HEK293 (cell line): ENCODE results near the gene TBC1D16.

Experiments used
- GLI4 ChIP-seq: fragments of 450-650 bp; formaldehyde crosslinking; IDR thresholded peaks from 2 replicates; pipeline ENCODE4 v1.5.1; 2016; ENCODE audit warnings: missing biosample characterization, missing genetic modification characterization
- OSR2 ChIP-seq: fragments of 450-650 bp; formaldehyde crosslinking; IDR thresholded peaks from 2 replicates; pipeline ENCODE4 v1.5.1; 2016; ENCODE audit warnings: missing biosample characterization, missing genetic modification characterization
- PRDM1 ChIP-seq: fragments of 450-650 bp; formaldehyde crosslinking; IDR thresholded peaks from 2 replicates; pipeline ENCODE4; 2016; ENCODE audit warnings: missing biosample characterization, missing genetic modification characterization
- SALL2 ChIP-seq: fragments of 450-650 bp; formaldehyde crosslinking; IDR thresholded peaks from 2 replicates; pipeline ENCODE4 v1.5.0; 2017; ENCODE audit warnings: missing biosample characterization, mild to moderate bottlenecking, missing genetic modification characterization, borderline replicate concordance
- SP3 ChIP-seq: fragments of 450-650 bp; formaldehyde crosslinking; IDR thresholded peaks from 2 replicates; pipeline ENCODE4 v1.5.1; 2016; ENCODE audit warnings: missing biosample characterization, missing genetic modification characterization
- SP7 ChIP-seq: fragments of 450-650 bp; formaldehyde crosslinking; IDR thresholded peaks from 2 replicates; pipeline ENCODE4 v1.5.1; 2016; ENCODE audit warnings: missing biosample characterization, missing genetic modification characterization
- TRIM28 ChIP-seq: IDR thresholded peaks from 2 replicates; pipeline ENCODE4 v1.6.1; 2011; ENCODE audit warnings: low read length, control low read depth, borderline replicate concordance
- ZIC2 ChIP-seq: fragments of 450-650 bp; formaldehyde crosslinking; IDR thresholded peaks from 2 replicates; pipeline ENCODE4 v1.5.1; 2016; ENCODE audit warnings: missing biosample characterization, missing genetic modification characterization
- ZNF10 ChIP-seq: fragments of 450-650 bp; formaldehyde crosslinking; IDR thresholded peaks from 2 replicates; pipeline ENCODE4 v1.5.1; 2017; ENCODE audit warnings: missing biosample characterization, missing genetic modification characterization
- ZNF138 ChIP-seq: fragments of 450-650 bp; formaldehyde crosslinking; IDR thresholded peaks from 2 replicates; pipeline ENCODE4 v1.5.1; 2016; ENCODE audit warnings: missing biosample characterization, missing genetic modification characterization, borderline replicate concordance
- ZNF169 ChIP-seq: fragments of 450-650 bp; formaldehyde crosslinking; IDR thresholded peaks from 2 replicates; pipeline ENCODE4 v1.5.1; 2016; ENCODE audit warnings: missing biosample characterization, missing genetic modification characterization
- ZNF223 ChIP-seq: fragments of 450-650 bp; formaldehyde crosslinking; IDR thresholded peaks from 2 replicates; pipeline ENCODE4 v1.5.1; 2016; ENCODE audit warnings: missing biosample characterization, missing genetic modification characterization
- ZNF23 ChIP-seq: fragments of 450-650 bp; formaldehyde crosslinking; IDR thresholded peaks from 2 replicates; pipeline ENCODE4 v1.5.1; 2016; ENCODE audit warnings: missing biosample characterization, missing genetic modification characterization, borderline replicate concordance
- ZNF24 ChIP-seq: fragments of 450-650 bp; formaldehyde crosslinking; IDR thresholded peaks from 2 replicates; pipeline ENCODE4 v1.5.1; 2016; ENCODE audit warnings: missing biosample characterization, missing genetic modification characterization
- ZNF266 ChIP-seq: fragments of 450-650 bp; formaldehyde crosslinking; IDR thresholded peaks from 2 replicates; pipeline ENCODE4 v1.5.1; 2016; ENCODE audit warnings: missing biosample characterization, missing genetic modification characterization, low read depth
- ZNF292 ChIP-seq: fragments of 450-650 bp; formaldehyde crosslinking; IDR thresholded peaks from 2 replicates; pipeline ENCODE4 v1.5.1; 2016; ENCODE audit warnings: low read depth, missing biosample characterization, missing genetic modification characterization, borderline replicate concordance
- ZNF398 ChIP-seq: fragments of 450-650 bp; formaldehyde crosslinking; IDR thresholded peaks from 2 replicates; pipeline ENCODE4 v1.5.1; 2017; ENCODE audit warnings: missing biosample characterization, missing genetic modification characterization
- ZNF423 ChIP-seq: fragments of 450-650 bp; formaldehyde crosslinking; IDR thresholded peaks from 2 replicates; pipeline ENCODE4 v1.5.1; 2016; ENCODE audit warnings: missing biosample characterization, missing genetic modification characterization
- ZNF449 ChIP-seq: fragments of 450-650 bp; formaldehyde crosslinking; IDR thresholded peaks from 2 replicates; pipeline ENCODE4 v1.5.1; 2017; ENCODE audit warnings: missing biosample characterization, mild to moderate bottlenecking, missing genetic modification characterization, moderate library complexity
- ZNF473 ChIP-seq: fragments of 450-650 bp; formaldehyde crosslinking; IDR thresholded peaks from 2 replicates; pipeline ENCODE4 v1.5.1; 2017; ENCODE audit warnings: missing biosample characterization, missing genetic modification characterization
- ZNF501 ChIP-seq: fragments of 450-650 bp; formaldehyde crosslinking; IDR thresholded peaks from 2 replicates; pipeline ENCODE4 v1.5.1; 2016; ENCODE audit warnings: missing biosample characterization, missing genetic modification characterization
- ZNF555 ChIP-seq: fragments of 450-650 bp; formaldehyde crosslinking; conservative IDR thresholded peaks from 2 replicates; pipeline ENCODE4 v1.5.1; 2017; ENCODE audit warnings: missing biosample characterization, mild to moderate bottlenecking, missing genetic modification characterization, inconsistent platforms
- ZNF558 ChIP-seq: fragments of 450-650 bp; formaldehyde crosslinking; IDR thresholded peaks from 2 replicates; pipeline ENCODE4 v1.5.1; 2016; ENCODE audit warnings: missing biosample characterization, missing genetic modification characterization
- ZNF561 ChIP-seq: fragments of 450-650 bp; IDR thresholded peaks from 2 replicates; pipeline ENCODE4 v1.5.1; 2018; ENCODE audit warnings: missing biosample characterization, missing genetic modification characterization, borderline replicate concordance
- ZNF571 ChIP-seq: fragments of 450-650 bp; formaldehyde crosslinking; IDR thresholded peaks from 2 replicates; pipeline ENCODE4 v1.5.0; 2017; ENCODE audit warnings: missing biosample characterization, missing genetic modification characterization
- ZNF600 ChIP-seq: fragments of 450-650 bp; formaldehyde crosslinking; IDR thresholded peaks from 2 replicates; pipeline ENCODE4 v1.5.1; 2016; ENCODE audit warnings: missing biosample characterization, missing genetic modification characterization
- ZNF610 ChIP-seq: fragments of 450-650 bp; formaldehyde crosslinking; IDR thresholded peaks from 2 replicates; pipeline ENCODE4 v1.5.1; 2016; ENCODE audit warnings: missing biosample characterization, missing genetic modification characterization, borderline replicate concordance
- ZNF621 ChIP-seq: fragments of 450-650 bp; formaldehyde crosslinking; IDR thresholded peaks from 2 replicates; pipeline ENCODE4 v1.5.1; 2017; ENCODE audit warnings: missing biosample characterization, missing genetic modification characterization
- ZNF654 ChIP-seq: fragments of 450-650 bp; formaldehyde crosslinking; IDR thresholded peaks from 2 replicates; pipeline ENCODE4 v1.5.1; 2016; ENCODE audit warnings: low read depth, missing biosample characterization, missing genetic modification characterization
- ZSCAN16 ChIP-seq: fragments of 450-650 bp; formaldehyde crosslinking; IDR thresholded peaks from 2 replicates; pipeline ENCODE4 v1.5.1; 2016; ENCODE audit warnings: missing biosample characterization, missing genetic modification characterization
- ZSCAN23 ChIP-seq: fragments of 450-650 bp; formaldehyde crosslinking; IDR thresholded peaks from 2 replicates; pipeline ENCODE4 v1.5.1; 2016; ENCODE audit warnings: missing biosample characterization, missing genetic modification characterization
- TF ChIP-seq, protein P1 (sequence below): fragments of 450-650 bp; formaldehyde crosslinking; IDR thresholded peaks from 2 replicates; pipeline ENCODE4 v1.5.1; 2017; ENCODE audit warnings: missing biosample characterization, missing genetic modification characterization
- TF ChIP-seq, protein P2 (sequence below): fragments of 450-650 bp; IDR thresholded peaks from 2 replicates; pipeline ENCODE4 v1.5.1; 2018; ENCODE audit warnings: missing biosample characterization, mild to moderate bottlenecking, missing genetic modification characterization
- TF ChIP-seq, protein P3 (sequence below): fragments of 450-650 bp; formaldehyde crosslinking; IDR thresholded peaks from 2 replicates; pipeline ENCODE4 v1.5.1; 2016; ENCODE audit warnings: missing biosample characterization, missing genetic modification characterization

TBC1D16 gene

GRCh38 chr17:80008383-80008840 lies 27.3 kb downstream of the TBC1D16 start (continued):
- TF ChIP-seq OSR2 (tag by site-specific recombination) (no peak), ZNF555 (tag by site-specific recombination) (no peak), ZNF169 (tag by site-specific recombination) (no peak), ZNF138 (tag by site-specific recombination) (no peak), ZNF223 (tag by site-specific recombination) (no peak), ZNF266 (tag by site-specific recombination) (no peak), SP3 (peak; percentile 70), SALL2 (no peak), ZNF292 (tag by site-specific recombination) (no peak), GLI4 (tag by site-specific recombination) (no peak), ZNF398 (tag by site-specific recombination) (no peak), ZNF571 (tag by site-specific recombination) (no peak), ZNF610 (tag by site-specific recombination) (no peak), ZNF473 (tag by site-specific recombination) (no peak), ZNF10 (tag by site-specific recombination) (no peak), ZNF501 (tag by site-specific recombination) (no peak), ZSCAN23 (tag by site-specific recombination) (no peak), ZNF600 (peak; percentile 60), ZNF23 (tag by site-specific recombination) (no peak), ZSCAN16 (tag by site-specific recombination) (no peak), ZIC2 (tag by site-specific recombination) (peak; percentile 99), TRIM28 (no peak), ZNF423 (peak; percentile 33; the same call in 1 of the 2 replicates), ZNF449 (no peak), ZNF654 (peak; percentile 57), ZNF558 (tag by site-specific recombination) (no peak), PRDM1 (tag by site-specific recombination) (no peak), SP7 (tag by site-specific recombination) (peak; percentile 44), ZNF561 (tag by site-specific recombination) (peak; percentile 54; the same call in 1 of the 2 replicates), ZNF24 (tag by site-specific recombination) (0 out of 2 replicates have a peak, but pooled peaks have one; percentile 44), ZNF621 (tag by site-specific recombination) (no peak)
- TF ChIP-seq, protein P1, sequence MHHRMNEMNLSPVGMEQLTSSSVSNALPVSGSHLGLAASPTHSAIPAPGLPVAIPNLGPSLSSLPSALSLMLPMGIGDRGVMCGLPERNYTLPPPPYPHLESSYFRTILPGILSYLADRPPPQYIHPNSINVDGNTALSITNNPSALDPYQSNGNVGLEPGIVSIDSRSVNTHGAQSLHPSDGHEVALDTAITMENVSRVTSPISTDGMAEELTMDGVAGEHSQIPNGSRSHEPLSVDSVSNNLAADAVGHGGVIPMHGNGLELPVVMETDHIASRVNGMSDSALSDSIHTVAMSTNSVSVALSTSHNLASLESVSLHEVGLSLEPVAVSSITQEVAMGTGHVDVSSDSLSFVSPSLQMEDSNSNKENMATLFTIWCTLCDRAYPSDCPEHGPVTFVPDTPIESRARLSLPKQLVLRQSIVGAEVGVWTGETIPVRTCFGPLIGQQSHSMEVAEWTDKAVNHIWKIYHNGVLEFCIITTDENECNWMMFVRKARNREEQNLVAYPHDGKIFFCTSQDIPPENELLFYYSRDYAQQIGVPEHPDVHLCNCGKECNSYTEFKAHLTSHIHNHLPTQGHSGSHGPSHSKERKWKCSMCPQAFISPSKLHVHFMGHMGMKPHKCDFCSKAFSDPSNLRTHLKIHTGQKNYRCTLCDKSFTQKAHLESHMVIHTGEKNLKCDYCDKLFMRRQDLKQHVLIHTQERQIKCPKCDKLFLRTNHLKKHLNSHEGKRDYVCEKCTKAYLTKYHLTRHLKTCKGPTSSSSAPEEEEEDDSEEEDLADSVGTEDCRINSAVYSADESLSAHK (tag by site-specific recombination): no peak
- TF ChIP-seq, protein P2, sequence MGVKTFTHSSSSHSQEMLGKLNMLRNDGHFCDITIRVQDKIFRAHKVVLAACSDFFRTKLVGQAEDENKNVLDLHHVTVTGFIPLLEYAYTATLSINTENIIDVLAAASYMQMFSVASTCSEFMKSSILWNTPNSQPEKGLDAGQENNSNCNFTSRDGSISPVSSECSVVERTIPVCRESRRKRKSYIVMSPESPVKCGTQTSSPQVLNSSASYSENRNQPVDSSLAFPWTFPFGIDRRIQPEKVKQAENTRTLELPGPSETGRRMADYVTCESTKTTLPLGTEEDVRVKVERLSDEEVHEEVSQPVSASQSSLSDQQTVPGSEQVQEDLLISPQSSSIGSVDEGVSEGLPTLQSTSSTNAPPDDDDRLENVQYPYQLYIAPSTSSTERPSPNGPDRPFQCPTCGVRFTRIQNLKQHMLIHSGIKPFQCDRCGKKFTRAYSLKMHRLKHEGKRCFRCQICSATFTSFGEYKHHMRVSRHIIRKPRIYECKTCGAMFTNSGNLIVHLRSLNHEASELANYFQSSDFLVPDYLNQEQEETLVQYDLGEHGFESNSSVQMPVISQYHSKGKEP (tag by site-specific recombination): no peak
- TF ChIP-seq, protein P3, sequence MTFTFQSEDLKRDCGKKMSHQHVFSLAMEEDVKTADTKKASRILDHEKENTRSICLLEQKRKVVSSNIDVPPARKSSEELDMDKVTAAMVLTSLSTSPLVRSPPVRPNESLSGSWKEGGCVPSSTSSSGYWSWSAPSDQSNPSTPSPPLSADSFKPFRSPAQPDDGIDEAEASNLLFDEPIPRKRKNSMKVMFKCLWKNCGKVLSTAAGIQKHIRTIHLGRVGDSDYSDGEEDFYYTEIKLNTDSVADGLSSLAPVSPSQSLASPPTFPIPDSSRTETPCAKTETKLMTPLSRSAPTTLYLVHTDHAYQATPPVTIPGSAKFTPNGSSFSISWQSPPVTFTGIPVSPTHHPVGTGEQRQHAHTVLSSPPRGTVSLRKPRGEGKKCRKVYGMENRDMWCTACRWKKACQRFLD (tag by site-specific recombination): no peak
